ENCODE results near the gene TIMMDC1. TPM values are rescaled to one million over a fixed set of nuclear protein-coding genes. Genes with fewer than 3 reads are reported as not detected.

The TIMMDC1 gene
- total and polyA plus RNA-seq, 10 of the 15 experiments (the other 5 are each of a cell fraction or from before 2014, with no cell fraction given) = 55.9 to 146 (median 72.1) TPM

- no peak for TF ChIP-seq CHD1 (IDR thresholded peaks at IDR 0.05; ENCODE audit: low read depth, low read length)
- peak; percentile 98 for TF ChIP-seq SMARCA5 (IDR thresholded peaks at IDR 0.05)
- TF ChIP-seq PBX3 (IDR thresholded peaks at IDR 0.05; ENCODE audit: insufficient replicate concordance, low read depth, low read length) = no peak
- 0 out of 2 replicates have a peak, but pooled peaks have one; percentile 54 for TF ChIP-seq TAF1 (IDR thresholded peaks at IDR 0.05; ENCODE audit: borderline replicate concordance, low read depth, low read length)
- peak; percentile 54; the same call in 1 of the 2 replicates for TF ChIP-seq CBX5 (IDR thresholded peaks at IDR 0.05; ENCODE audit: low read depth)
- TF ChIP-seq RAD51 (IDR thresholded peaks at IDR 0.05) = no peak
- peak; percentile 67 for TF ChIP-seq RAD21 (IDR thresholded peaks at IDR 0.05; ENCODE audit: insufficient read depth, low read depth, low read length)
- peak; percentile 61; the same call in 1 of the 2 replicates for TF ChIP-seq NKRF (conservative IDR thresholded peaks at IDR 0.05)
- TF ChIP-seq BRCA1 (IDR thresholded peaks at IDR 0.05; ENCODE audit: low read depth, low read length) = no peak
- no peak for TF ChIP-seq ZNF274 (IDR thresholded peaks at IDR 0.05; ENCODE audit: insufficient read depth, insufficient read length)
- TF ChIP-seq GABPA (IDR thresholded peaks at IDR 0.05; ENCODE audit: low read depth) = no peak
- no peak for TF ChIP-seq HDAC2 (IDR thresholded peaks at IDR 0.05)
- TF ChIP-seq MYB (IDR thresholded peaks at IDR 0.05; ENCODE audit: borderline replicate concordance, low read depth, low read length) = no peak
- TF ChIP-seq JUND (IDR thresholded peaks at IDR 0.05; ENCODE audit: low read depth, low read length) = no peak
- TF ChIP-seq CHD2 (IDR thresholded peaks at IDR 0.05; ENCODE audit: borderline replicate concordance, low read depth, low read length) = no peak
- TF ChIP-seq SREBF1 (IDR thresholded peaks at IDR 0.05; ENCODE audit: low read length) = no peak
- TF ChIP-seq RB1 (IDR thresholded peaks at IDR 0.05; ENCODE audit: borderline replicate concordance) = no peak
- TF ChIP-seq ZBED1 (IDR thresholded peaks at IDR 0.05; ENCODE audit: borderline replicate concordance) = 0 out of 2 replicates have a peak, but pooled peaks have one; percentile 36
- no peak for TF ChIP-seq YBX1 (IDR thresholded peaks at IDR 0.05)
- no peak for TF ChIP-seq SUPT20H (IDR thresholded peaks at IDR 0.05; ENCODE audit: borderline replicate concordance, control insufficient read depth, low read depth, low read length)
- no peak for TF ChIP-seq NR2F1 (conservative IDR thresholded peaks at IDR 0.05)
- no peak for TF ChIP-seq BMI1 (IDR thresholded peaks at IDR 0.05; ENCODE audit: borderline replicate concordance)
- no peak for TF ChIP-seq FOXM1 (IDR thresholded peaks at IDR 0.05; ENCODE audit: low read depth, low read length)
- no peak for TF ChIP-seq CEBPZ (IDR thresholded peaks at IDR 0.05; ENCODE audit: low read depth, low read length)
- TF ChIP-seq E2F4 (IDR thresholded peaks at IDR 0.05; ENCODE audit: low read depth, low read length) = 0 out of 2 replicates have a peak, but pooled peaks have one; percentile 29
- no peak for TF ChIP-seq TCF3 (IDR thresholded peaks at IDR 0.05; ENCODE audit: borderline replicate concordance, insufficient read depth, low read depth, low read length)
Measured at GRCh38 chr3:119559441-119559963, 61.2 kb downstream of the TIMMDC1 start, which contains the start of gene CD80 (continued).

Data from GM12878 (cell line).